Measurements from ENCODE around the gene GSK3B. TPM values are rescaled to one million over a fixed set of nuclear protein-coding genes. Genes with fewer than 3 reads are reported as not detected.

GSK3B gene
- total RNA-seq, 4 donors from 2014 or later: 35.0 to 53.2 (median 44.0) TPM

GRCh38 chr3:120100711-120101110 is 6.5 kb upstream of the GSK3B start:
- no peak for TF ChIP-seq POLR2A (IDR thresholded peaks at IDR 0.05)
- TF ChIP-seq CTCF (IDR thresholded peaks at IDR 0.05): no peak
- Histone ChIP-seq H3K36me3 (no peaks in the 10 kb centered on the region), H3K27ac (no peak overlapping the region), H3K9me3 (no peaks in the 10 kb centered on the region), H3K27me3 (no peaks in the 10 kb centered on the region), H3K4me1 (peaks cover 10 to 15% of the 10 kb centered on the region in 2 donors), H3K4me3 (replicated peaks in 1 of 3) (no peak overlapping the region)
- 97 to 100% methylated on average over 1 of the region's 1 CpG for WGBS, 2 donors
- intact Hi-C loops (cut with DNase I): loop anchor here (10.0 kb wide), 1 partner anchor 206 kb away; no protein-coding TSS in a partner anchor
- no peak for DNase-seq

GRCh38 chr3:120098710-120099109 is 4.5 kb upstream of the GSK3B start:
- H3K9me3 ChIP-seq: no peaks in the 10 kb centered on the region
- TF ChIP-seq POLR2A (IDR thresholded peaks at IDR 0.05): no peak
- TF ChIP-seq CTCF (IDR thresholded peaks at IDR 0.05): no peak
- H3K27ac ChIP-seq: no peak overlapping the region
- no peak for DNase-seq
- peaks cover 10 to 15% of the 10 kb centered on the region in 2 donors for H3K4me1 ChIP-seq
- H3K4me3 ChIP-seq (replicated peaks in 1 of 3): no peak overlapping the region
- no peaks in the 10 kb centered on the region for H3K27me3 ChIP-seq
- intact Hi-C loops (cut with DNase I): no loop called here
- H3K36me3 ChIP-seq: no peaks in the 10 kb centered on the region

GRCh38 chr3:120095979-120096426 is 1.8 kb upstream of the GSK3B start:
- H3K4me3 ChIP-seq (replicated peaks in 1 of 3): peak overlapping the region in 2 of 3 donors; percentile 70 to 80
- no peaks in the 10 kb centered on the region for H3K9me3 ChIP-seq
- H3K27me3 ChIP-seq: no peaks in the 10 kb centered on the region
- no peak for TF ChIP-seq CTCF (IDR thresholded peaks at IDR 0.05)
- no peak for TF ChIP-seq POLR2A (IDR thresholded peaks at IDR 0.05)
- peak overlapping the region; percentile 97 to 100 (median 99) for H3K27ac ChIP-seq
- intact Hi-C loops (cut with DNase I): no loop called here
- DNase-seq: no peak
- peaks cover 11 to 18% of the 10 kb centered on the region in 2 donors for H3K4me1 ChIP-seq
- no peaks in the 10 kb centered on the region for H3K36me3 ChIP-seq
- 0 to 8% methylated on average over 1 of the region's 1 CpG for WGBS, 2 donors

GRCh38 chr3:120095226-120095978 is 1.2 kb upstream of the GSK3B start:
- no peaks in the 10 kb centered on the region for H3K27me3 ChIP-seq
- no peaks in the 10 kb centered on the region for H3K36me3 ChIP-seq
- peak overlapping the region; percentile 97 to 100 (median 99) for H3K27ac ChIP-seq
- no peak for TF ChIP-seq CTCF (IDR thresholded peaks at IDR 0.05)
- peak; percentile 93 to 97 for TF ChIP-seq POLR2A (IDR thresholded peaks at IDR 0.05)
- H3K4me1 ChIP-seq: peaks cover 17 to 22% of the 10 kb centered on the region in 2 donors
- WGBS, 2 donors: 0% methylated on average over 27 to 31 of the region's 58 CpGs
- H3K4me3 ChIP-seq (replicated peaks in 1 of 3): peak overlapping the region; percentile 12 to 80 (median 70)
- H3K9me3 ChIP-seq: no peaks in the 10 kb centered on the region
- peak; percentile 93 to 96 for DNase-seq
- intact Hi-C loops (cut with DNase I): no loop called here

GRCh38 chr3:120094776-120095225 is 554 bp upstream of the GSK3B start:
- no peaks in the 10 kb centered on the region for H3K36me3 ChIP-seq
- peak overlapping the region; percentile 12 to 80 (median 70) for H3K4me3 ChIP-seq (replicated peaks in 1 of 3)
- intact Hi-C loops (cut with DNase I): no loop called here
- no peaks in the 10 kb centered on the region for H3K9me3 ChIP-seq
- H3K27me3 ChIP-seq: no peaks in the 10 kb centered on the region
- TF ChIP-seq CTCF (IDR thresholded peaks at IDR 0.05): no peak
- TF ChIP-seq POLR2A (IDR thresholded peaks at IDR 0.05): no peak
- peak overlapping the region; percentile 97 to 100 (median 99) for H3K27ac ChIP-seq
- 0% methylated on average over 24 to 31 of the region's 31 CpGs for WGBS, 2 donors
- DNase-seq: peak; percentile 100
- peaks cover 19 to 27% of the 10 kb centered on the region in 2 donors for H3K4me1 ChIP-seq

All from thyroid gland (tissue), 4 donors.